NCI-H82 treated with DMSO at 0.1 percent for 48 hours (cell line): ENCODE results near the gene PPP1CA.

ENCODE experiments used
- DNase-seq: peaks from one replicate; lab custom pipeline; 2025; ENCODE audit not compliant: unreplicated experiment; lab: John Stamatoyannopoulos, UW

Gene PPP1CA

DNA sequence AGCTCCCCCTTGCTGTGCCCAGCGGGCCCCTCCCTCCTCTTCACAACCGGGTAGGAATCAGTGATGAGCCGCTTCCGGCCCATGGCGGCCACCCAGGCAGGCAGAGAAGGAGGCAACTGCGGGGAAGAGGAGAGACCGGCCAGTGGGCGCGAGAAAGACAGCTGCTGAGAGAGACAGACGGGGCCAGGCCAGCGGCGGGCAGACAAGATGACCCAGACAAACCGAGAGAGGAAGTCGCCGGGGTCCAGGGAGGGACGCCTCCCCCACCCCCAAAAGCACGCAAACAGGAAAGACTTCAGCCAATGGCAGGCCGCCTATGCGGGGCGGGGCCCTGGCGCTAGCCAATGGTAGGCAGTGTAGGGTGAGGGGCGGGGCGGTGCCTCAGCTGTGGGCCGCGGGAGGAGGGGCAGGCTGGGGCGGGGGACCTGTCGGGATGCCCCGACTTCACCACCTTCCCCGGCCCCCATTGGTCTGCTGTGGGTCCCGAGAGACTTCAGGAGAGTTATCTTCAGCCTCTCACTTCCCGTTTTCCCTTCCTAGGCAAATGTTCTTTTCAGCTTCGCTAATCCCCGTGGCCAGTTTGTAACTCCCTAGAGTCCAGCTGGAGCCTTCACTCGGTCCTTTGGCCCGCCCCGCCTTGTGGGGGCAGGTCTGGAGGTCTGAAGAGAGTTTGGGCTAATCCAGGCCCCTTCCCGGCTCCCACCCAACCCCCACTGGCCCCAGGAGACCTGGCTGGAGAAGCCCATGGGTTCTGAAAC, 48.2 kb downstream of the PPP1CA start, which contains the start of gene POLD4:
POLD4 (minus strand) TSS at position 230 of the 758 bp plus-strand sequence; CDS start at position 83, 147 bp downstream.
- peak; percentile 98 for DNase-seq

DNA sequence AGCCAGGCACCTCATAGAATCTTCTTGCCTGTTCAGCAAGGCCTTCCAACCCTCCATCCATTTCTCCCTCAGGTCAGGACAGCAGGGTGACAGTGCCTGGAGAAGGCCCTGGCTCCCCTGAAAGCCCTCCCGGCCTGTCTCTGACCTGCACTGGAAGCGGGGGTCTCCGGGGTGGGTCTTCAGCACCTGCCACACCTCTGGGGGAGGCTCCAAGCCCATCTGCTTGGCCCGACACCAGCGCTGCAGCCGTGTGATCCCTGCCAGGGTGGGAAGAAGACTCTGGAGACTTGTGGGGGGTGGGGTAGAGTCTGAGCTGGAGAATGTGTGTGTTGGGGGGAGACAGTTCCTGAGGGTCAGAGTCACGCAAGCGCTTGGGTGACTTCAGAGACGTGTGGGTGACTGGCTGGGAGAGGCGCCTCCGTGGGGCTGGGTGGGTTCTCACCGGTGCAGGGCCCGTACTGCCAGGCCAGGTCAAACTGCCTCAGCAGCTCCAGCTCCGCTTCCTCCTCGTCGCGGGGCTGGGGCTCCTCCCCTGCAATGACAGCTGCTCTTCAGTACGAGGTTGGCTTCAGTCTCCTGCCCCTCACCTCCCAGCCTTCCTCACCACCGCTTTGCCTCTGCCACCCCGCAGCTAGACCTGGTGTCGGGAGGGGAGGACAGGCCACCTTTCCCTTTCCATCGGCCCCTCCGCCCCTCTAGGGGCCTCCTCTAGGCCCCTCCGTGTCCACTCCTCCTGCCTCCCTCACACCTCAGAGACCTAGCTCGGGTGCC, 48.9 kb downstream of the PPP1CA start:
- no peak for DNase-seq

DNA sequence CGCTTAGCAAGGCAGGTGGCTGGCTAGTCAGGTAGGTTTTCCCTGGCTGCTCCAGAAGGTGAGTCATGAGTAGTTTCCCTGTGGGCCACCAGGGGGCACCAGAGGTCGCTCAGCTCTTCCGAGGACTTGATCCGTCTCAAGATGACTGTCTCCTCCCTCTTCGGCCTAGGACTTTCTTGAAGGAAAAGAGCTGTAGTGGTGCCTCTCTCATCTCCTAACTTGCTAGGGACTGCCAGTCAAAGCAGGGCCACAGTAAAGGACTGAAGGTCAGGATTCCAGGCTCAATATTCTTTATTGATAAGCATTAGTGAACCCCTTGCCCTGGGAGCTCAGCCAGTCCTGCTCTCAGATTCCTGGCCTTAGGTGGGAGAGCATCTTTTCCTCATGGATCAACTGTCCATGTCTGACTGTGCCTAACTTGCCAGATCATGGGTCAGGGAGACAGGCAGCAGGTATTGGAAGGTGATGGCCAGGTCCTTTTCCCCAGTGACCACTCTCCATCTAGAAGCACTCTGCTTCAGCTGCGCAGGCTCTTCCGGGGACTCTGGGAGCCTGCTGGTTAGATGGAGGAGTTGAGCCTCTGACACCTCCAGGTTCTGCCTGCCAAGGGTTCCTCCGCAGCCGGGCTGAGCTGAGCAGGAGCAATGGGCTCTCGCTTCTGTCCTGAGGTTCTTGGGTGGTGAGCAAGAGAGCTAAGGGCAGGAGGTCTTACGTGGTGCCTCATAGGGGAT, 50.2 kb downstream of the PPP1CA start:
- peak; percentile 41 for DNase-seq

GRCh38 chr11:67349928-67350465, 51.7 kb downstream of the PPP1CA start:
- DNase-seq, result no peak

DNA sequence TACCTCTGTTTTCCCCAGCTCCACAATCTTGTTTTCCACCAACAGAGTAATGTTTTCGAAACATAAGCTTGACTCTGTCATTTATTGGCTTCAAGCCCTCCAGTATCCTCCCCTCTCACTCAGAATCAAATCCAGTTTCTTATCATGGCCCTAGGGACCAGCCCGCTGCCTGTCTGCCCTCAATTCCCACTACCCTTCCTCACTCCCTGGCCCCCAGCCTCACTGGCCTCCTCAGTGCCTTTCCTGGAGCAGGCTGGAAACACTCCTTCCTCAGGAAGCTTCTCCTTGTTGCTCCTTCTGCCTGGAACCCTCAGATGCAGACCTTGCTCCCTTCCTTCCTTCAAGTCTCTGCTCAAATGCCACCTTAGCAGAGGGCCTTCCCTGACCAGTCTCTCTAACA, 52.2 kb downstream of the PPP1CA start:
- DNase-seq, result no peak

GRCh38 chr11:67349036-67349435, 52.6 kb downstream of the PPP1CA start:
- no peak for DNase-seq
